Measurements from ENCODE around the gene ANKRD11.

ANKRD11 gene

DNA sequence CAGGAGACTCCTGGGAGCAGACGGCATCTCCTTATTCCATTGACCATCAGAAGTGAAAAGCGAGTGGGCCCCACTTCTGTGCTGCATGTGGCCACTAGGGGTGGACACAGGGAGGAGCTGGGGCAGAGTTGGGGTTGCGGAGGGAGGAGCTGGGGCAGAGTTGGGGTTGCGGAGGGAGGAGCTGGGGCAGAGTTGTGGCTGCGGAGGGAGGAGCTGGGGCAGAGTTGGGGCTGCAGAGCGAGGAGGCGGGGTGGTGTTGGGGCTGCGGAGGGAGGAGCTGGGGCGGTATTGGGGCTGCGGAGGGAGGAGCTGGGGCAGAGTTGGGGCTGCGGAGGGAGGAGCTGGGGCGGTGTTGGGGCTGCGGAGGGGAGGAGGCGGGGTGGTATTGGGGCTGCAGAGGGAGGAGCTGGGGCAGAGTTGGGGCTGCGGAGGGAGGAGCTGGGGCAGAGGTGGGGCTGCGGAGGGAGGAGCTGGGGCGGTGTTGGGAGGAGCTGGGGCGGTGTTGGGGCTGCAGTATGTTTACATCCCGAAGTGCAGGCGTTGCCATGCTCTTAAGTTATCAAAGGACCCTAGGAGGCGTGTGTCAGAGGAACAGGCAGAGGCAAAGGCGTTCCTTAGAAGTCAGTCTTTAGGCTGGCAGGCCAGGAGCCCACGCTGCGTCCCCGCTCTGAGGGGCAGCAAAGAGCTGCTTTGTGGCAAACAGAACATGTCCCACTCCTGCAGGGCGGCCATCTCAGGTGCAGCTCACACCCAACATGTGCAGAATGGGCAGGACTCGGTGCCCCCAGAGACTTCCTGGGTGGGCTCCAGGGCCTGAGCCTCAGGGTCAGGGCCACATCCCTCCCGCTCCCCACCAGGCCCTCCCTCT, 196.9 kb downstream of the ANKRD11 start:
- no peak for DNase-seq

DNA sequence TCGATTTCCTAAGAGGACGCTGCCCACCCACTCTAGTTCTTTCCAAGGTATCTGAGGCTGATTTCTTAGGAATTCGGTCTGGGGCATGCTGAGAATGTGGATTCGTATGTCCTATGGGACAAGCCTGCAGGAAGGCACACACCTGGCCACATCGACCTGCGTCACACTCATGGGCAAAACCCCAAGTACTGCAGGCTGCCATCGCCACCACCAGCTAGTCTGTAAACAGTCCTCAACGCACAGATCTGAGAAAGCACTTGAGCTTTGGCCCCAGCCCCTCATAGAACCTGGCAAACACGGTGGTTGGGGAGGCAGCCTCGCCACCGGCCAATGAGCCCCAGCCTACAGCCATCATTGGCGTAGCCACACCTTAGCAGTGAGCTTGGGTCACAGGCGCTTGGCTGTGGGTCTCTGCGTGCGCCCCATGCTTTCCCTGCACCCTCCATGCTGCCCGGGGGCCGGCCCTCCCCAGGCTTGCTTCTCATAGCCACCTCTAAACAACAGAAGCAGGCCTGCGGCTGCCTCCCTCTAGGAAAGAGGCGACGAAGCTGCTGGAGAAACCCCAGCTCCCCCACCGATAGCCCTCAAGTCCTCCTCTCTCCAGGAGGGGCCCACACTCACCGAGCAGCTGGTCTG, 197.8 kb downstream of the ANKRD11 start:
- no peak for DNase-seq

GRCh38 chr16:89291776-89292175, 198.6 kb downstream of the ANKRD11 start:
- DNase-seq: no peak

- no peak for DNase-seq
These were observed 199.0 kb downstream of the ANKRD11 start for GRCh38 chr16:89291363-89291762.

DNA sequence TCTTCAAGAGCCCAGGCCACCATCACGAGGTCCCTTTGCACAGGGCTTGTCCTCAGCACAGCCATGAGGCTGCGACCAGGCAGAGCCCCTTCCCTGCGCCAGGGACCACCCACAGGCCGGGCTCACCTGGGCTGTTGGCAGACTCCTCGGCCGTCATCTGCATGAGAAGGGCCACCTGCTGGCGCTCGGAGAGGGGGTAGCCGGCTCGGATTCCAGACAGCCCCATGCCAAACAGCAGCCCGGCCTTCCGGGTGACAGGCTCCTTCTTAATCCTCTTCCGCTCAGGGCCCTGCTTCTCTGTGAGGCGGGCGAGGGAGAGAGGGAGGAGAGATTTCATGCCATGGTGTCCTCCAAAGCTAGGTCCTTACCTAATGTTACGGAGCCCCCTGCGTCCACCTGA, 199.5 kb downstream of the ANKRD11 start:
- no peak for DNase-seq

GRCh38 chr16:89290472-89290871, 199.9 kb downstream of the ANKRD11 start:
- DNase-seq: no peak

DNA sequence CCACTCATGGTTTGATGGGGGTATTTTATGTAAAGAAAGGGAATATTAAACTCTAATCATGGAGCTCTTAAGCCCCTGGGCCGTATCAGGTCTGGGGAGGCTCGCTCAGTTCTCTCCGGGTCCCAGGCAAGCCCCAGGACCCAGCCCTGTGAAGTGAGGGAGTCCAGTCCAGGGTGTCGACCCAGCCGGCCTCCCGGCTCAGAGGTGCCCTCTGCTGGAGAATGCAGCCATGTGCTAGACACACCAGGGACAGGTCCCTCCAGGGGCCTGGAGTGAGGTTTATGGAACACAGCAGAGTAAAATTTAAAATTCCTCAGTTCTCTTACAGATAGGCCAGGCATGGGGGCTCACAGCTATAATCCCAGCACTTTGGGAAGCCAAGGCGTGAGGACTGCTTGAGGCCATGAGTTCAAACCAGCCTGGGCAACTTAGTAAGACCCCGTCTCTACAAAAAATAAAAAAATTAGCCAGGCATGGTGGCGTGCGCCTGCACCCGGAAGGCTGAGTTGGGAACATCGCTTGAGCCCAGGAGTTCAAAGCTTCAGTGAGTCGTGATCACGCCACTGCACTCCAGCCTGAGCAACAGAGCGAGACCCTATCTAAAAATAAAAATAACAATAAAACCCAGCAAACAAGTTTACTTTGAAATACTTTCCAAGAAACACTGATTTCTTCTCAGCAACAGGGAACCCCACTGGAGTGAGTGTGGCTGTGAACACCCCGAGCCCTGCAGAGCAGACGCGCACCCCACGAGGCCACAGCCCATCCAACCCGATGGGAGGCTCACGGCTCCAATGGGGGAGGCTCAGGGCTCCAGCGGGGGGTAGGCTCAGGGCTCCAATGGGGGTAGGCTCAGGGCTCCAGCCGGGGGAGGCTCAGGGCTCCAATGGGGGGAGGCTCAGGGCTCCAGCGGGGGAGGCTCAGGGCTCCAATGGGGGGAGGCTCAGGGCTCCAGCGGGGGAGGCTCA, 200.6 kb downstream of the ANKRD11 start:
- no peak for DNase-seq

DNA sequence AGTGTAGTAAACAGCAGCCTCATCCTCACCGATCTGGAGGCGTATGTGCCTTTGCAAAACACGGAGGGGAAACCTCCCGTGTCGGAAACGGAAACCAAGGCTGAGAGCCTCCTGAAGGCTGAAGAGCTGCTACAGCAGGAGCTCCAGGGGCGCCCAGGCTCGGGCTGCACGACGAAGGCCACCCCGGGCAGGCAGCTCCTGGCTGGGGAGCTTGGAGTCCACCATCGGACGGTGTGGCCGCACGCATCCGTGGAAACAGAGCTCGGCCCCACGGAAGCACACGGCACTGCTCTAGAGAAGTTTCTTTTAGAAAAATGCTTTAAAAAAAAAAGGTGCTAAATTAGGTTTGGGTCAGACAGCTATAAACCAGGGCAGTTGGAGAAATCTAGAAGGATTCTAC, 201.4 kb downstream of the ANKRD11 start:
- DNase-seq: no peak

DNA sequence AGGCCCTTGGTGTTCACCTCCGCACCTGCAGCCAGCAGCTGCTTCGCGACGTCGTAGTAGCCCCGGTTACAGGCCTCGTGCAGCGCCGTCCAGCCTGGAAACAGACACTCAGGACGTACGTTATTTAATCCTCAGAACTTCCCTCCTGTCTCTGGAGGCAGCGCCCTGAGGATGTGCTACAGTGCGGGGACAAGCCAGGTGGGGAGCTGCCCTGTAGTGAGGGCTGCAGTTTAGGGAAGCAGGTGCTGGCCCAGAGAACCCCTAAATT, 201.8 kb downstream of the ANKRD11 start:
- DNase-seq: no peak

DNA sequence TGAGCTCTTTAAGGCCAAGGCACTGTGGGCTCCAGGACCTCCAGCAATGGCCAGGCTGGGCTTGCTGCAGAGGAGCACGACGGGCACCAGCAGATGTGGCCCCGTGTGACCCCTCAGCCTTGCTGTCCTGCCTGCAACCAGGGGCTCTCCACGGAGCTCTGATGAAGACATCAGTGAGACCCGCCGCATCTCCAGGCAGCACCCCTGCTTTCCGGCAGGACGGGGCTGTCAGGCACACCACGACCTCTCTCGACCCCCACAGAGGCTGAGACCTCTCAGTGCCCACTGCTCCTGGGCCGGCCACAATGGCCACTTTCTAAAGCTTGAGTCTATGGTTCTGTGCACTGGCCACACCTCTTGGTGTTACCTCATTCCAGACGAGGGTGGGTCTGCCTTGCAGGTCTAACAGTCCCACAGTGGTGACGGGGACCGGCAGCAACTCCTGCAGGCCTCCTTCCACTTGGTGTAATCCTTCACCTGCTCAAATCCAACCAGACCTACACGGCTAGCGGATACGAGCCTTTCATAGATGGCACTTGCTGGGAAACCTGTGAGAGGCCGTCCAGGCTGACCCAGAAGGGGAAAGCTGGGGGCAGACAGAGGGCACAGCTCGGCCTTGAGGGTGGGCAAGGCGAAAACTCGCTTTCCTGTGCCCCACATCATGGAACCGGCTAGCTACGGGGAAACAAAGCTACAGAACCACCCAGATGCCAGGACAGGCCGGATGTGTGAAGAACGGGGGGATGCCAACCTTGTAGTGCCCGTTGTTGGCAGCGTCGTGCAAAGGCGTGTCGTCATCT, 202.4 kb downstream of the ANKRD11 start:
- no peak for DNase-seq

GRCh38 chr16:89286096-89286495, 204.3 kb downstream of the ANKRD11 start:
- DNase-seq: no peak

DNA sequence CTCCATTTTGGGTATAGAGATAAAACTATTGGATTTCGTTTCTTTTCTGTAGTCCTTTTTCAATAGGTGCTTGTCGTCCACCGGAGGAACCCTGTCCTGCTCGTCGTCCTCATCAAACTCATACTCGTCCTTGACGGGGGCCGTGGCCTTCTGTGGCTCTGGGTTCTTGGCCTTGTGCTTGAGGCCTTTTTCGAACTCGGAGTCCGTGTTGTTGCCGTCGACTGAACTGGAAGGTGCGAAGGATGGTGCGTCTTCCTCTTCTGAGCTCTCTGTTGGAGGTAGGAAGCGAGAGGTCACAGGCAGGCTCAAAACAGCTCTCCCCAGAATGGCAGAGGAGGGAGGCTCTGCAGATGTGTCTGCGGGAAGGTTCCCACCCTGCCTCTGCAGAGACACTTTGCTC, 205.0 kb downstream of the ANKRD11 start:
- DNase-seq: no peak

- DNase-seq: no peak
These were observed 206.9 kb downstream of the ANKRD11 start for GRCh38 chr16:89283449-89283848.

GRCh38 chr16:89282523-89282922, 207.8 kb downstream of the ANKRD11 start:
- DNase-seq: no peak

DNA sequence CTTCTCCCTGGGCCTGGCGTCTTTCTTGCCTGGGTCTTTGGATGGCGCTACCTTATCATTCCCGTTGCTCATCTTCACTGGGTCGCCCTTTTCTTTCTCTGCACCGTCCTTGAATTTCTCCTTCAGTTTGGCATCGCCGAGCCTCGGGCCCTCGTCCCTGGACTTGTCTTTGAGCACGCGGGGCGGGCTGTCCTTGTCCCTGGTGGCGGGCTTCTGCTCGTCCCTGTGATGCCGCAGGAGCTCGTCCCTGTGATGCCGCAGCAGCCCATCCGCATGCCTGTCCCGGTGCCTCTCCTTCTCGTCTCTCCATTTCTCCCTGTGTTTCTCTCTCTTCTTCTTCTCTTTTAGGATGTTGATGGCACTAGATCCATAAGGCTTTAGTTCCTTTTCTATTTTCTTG, 208.5 kb downstream of the ANKRD11 start:
- DNase-seq: no peak

DNA sequence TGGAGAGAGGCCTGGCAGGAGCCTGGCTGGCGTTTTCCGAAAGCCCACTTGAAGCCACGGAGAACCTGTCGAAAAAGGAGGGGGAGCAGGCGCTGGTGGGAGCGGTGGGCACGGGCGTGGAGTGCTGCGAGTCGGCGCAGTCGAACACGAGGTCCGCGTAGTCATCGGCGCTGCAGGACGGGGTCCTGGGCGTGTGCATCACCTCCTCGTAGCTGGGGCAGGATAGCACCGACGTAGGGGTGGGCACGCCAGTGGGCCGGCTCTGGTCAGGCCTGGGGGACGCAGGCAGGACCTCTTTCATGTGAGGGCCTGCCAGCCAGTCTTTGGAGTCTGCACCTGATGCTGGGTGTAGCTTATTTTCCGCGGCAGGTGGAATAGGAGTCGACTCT, 209.2 kb downstream of the ANKRD11 start:
- no peak for DNase-seq

- no peak for DNase-seq
These were observed 209.7 kb downstream of the ANKRD11 start for GRCh38 chr16:89280546-89281188.

DNA sequence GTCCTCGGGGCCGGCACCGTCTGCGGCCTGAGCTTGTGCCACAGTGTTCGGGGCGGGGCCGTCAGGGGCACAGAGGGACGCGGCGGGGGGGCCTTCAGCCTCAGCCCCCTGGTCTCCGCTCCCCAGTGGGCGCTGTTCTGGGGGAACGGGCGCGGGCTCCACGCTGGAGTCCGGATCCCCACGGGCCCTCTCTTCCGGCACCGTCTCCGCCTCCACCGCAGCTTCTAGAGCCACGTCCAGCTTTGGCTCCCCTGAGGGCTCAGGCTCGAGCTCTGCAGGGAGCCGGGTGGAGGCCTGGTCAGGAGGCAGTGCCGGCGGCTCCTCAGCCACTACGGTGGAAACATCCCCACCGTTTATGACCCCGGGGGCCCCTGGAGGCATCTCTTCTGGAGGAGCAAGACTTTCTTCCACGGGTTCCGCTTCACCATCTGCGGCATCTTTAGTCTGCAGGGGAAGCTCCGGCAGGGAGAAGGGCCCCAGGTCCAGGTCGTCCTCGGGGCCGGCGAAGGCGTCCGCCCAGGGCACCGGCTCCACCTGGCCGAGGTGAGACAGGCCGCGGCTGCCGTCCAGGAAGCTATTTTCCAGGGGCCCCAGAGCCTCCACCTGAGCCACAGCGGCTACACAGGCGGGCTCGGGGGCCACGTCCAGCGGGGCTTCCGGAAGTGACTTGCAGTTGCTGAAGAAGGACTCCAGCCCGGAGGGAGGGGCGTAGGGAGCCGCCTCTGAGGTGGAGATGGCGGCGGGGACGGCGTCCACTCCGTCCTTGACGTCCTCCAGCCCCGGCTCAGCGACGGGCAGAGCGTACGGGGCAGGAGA, 210.5 kb downstream of the ANKRD11 start:
- DNase-seq: no peak

GRCh38 chr16:89278441-89279240, 211.7 kb downstream of the ANKRD11 start:
- no peak for DNase-seq

DNA sequence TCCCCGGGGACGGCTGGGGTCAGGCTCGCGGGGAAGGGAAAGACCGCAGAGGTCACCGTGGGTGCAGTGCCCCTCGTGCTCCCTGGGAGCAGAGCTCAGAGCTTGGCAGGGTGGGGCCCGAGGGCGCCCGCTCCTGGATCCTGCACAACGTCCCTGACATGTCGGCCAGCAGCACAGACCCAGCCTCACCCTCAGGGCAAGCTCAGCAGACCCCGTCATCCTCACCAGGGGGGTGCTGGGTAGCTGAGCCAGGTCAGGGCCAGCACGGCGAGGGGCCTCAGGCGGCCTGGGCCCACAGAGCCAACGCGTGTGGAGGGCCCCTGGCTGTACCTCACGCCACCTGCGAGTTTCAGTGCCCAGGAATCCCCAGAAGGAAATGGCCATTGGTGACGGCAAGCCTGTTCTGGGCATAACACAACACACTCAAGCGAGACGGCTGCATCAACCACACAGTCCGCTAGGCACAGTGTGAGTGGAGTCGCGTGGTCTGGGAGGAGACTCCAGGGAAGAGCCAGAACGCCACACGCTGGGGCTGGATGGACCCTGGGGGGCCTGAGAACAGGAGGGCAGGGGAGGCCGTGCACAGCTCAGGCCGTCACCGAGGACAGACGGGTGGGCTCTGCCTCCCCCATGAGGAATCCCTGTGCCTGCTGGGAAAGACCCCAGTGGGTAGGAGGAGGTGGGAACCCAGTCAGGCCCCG, 212.6 kb downstream of the ANKRD11 start:
- no peak for DNase-seq

Data from cerebellar nuclear complex (tissue), 1 donor.